Stimulated activated naive CD4-positive, alpha-beta T cell (primary cell): ENCODE data around the gene OTUB1.
A peak's percentile ranks its signal among the peaks of the same experiment; 100 is the strongest.

ENCODE experiments used
- DNase-seq, 6 experiments: peaks; one replicate each; lab custom pipeline; 2025; lab: John Stamatoyannopoulos, UW

OTUB1 gene

DNA sequence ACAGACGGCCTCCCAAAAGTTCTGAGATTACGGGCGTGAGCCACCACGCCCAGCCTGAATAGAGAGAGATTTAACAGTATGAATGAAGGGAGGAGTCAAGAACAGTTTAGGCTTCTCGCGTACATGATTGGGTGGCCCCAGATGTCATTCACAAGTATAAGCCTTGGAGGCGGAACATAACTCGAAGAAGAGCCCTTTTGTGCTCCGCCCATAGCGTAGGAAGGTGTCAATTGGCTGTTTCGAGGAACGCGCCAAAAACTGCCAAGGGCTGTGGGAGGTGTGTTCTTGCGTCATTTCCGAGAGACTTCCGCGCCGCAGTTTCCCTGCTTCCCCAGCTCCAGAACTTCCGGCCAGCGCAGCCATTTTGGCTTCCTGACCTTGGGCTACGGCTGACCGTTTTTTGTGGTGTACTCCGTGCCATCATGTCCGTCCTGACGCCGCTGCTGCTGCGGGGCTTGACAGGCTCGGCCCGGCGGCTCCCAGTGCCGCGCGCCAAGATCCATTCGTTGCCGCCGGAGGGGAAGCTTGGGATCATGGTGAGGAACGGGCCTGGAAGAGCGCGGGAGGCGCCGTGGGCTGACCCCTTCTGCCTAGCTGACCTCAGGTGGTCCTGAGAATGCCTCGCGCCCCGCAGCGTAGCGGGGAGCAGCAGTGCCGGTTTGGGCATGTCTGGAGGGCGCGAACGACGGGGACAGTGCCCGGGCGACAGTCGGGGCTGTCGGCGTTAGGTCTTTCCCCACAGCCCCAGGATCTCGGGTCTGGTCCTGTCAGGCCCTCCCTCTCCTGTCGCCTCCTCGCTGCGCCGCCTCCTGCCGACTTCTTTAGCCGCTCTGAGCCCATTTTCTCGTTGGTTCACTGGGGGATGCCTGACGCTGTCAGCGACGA is 11.7 kb upstream of the OTUB1 start, which contains the start of gene COX8A:
COX8A (plus strand) TSS at position 362 of the 885 bp plus-strand sequence; CDS start at position 423, 61 bp downstream.
- DNase-seq = peak; percentile 80 to 96 (median 93)

DNA sequence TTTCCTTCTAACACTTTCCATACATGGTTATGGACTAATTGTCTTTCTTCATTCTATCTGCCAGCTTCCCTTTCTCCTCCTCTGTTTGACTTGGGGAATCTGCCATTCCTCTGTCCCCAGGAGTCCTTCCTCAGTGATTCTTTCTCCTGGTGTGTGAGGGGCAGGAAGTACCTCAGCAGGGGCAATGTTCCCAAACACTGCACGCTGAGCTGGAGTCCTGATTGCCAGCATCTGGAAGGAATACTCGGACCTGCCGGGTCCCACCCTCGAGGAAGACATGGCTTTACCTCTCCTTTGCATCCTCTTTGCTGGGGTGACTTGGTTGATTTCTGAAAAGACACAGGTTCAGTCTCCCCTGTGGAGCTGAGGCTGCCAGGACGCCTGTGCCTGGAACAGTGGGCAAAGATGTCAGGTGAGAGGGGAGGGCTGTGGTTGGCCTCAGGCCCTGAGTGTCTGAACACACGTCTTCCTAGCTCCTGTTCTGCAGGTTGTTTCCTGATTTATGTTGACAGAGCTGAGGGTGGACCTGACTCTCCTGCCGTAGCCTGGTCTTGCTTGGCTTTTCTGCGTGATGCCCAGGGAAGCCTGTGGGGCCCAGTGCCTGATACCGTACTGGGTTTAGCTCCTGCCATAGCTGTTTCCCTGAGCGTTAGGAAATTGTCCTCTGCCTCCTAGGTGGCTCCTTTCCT is 7.5 kb upstream of the OTUB1 start:
- no peak for DNase-seq

DNA sequence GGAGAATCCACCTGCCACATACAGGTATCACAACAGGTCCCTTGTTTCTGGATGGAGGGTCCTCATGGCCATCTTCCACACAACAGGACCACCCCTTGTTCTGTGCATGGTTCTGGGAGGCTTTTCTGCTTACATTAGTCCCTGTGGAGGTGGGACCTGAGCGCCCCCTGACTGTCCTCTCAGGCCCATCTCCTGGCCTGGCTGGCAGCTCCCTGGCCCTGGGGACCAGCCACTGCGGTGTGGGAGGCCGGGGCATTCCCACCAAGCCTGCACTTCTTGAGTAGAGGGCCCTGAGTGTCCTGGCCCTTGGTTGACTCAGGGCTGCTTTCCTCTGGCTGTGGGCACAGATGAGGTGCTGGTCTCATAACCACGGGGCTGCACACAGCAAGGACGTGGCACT is 6.8 kb upstream of the OTUB1 start:
- no peak for DNase-seq

DNA sequence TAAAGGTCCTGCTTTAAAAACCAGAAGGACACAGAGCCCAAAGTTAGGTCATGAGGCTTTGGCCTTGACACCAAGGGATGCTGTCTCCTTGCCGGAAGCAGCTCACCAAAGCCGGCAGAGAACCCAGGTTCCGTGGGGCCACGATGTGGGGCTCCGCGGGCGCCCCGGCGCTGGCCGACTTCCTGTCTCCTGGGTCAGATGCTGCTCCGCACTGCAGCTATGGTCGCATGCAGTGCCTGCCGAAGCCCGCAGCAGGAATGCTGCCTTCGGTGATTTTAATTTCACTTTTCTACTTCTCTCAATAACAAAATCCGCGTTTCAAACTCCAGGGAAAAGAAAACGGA is 454 bp upstream of the OTUB1 start:
- peak; percentile 42 to 81 (median 60) for DNase-seq

DNA sequence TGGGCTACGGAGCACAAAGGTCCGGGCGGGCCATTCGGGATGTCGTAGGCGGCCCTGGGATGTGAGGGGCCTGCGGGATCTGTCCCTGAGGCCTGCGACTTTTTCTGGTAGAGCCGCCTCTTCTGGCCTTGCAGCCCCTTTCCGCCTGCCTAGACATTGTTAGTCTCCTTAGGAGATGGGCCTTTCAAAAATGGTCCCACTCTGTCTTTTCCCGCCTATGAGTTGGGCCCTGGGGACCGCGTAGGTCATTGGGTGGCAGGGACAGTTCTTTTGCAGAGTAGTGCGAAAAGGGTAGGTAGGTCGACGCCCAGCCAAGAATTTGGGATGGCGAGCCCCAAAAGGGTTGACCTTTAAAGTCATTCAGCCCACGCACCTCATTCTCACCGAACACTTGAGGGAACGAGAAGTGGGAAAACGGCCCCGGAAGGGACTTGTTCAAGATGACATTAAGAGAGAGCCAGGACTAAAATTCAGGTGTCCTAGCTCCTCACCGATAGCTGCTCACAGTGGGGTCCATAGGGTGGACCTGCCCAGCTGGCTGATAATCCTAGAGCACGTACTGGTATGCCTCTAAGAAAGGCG is 785 bp downstream of the OTUB1 start:
- DNase-seq = no peak

DNA sequence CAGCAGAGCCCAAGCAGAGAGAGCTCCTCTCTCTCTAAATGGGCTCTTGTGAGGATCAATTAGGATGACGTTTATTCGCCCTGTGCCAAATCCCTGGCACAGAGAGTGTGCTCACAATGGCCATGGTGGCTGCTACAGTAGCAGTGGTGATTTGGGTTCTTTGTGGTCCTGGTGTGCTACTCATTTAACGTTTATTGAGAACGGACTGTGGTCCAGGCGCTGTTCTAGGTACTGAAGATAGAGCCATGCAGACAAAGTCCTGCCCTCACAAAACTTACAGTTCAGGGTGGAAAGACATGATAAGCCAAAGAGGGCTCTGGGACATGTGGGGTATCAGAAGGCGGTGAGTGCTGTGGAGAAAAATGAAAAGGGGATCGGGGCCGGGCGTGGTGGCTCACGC is 5.3 kb downstream of the OTUB1 start:
- DNase-seq = no peak

DNA sequence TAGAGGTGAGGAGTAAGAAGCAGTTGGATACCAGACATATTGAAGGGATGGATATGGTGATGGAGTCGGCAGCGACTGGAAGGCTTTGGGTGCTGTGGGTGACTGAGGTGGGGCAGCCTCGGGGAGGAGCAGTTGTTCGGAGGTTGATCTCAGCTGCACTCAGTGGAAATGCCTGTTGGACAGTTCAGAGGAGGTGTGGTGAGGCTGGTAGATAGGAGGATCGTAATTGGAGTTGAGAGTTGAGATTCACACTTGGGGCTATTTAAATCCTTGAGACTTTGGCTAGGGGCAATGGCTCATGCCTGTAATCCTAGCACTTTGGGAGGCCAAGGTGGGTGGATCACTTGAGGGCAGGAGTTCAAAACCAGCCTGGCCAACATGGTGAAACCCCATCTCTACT is 6.9 kb downstream of the OTUB1 start:
- no peak for DNase-seq

DNA sequence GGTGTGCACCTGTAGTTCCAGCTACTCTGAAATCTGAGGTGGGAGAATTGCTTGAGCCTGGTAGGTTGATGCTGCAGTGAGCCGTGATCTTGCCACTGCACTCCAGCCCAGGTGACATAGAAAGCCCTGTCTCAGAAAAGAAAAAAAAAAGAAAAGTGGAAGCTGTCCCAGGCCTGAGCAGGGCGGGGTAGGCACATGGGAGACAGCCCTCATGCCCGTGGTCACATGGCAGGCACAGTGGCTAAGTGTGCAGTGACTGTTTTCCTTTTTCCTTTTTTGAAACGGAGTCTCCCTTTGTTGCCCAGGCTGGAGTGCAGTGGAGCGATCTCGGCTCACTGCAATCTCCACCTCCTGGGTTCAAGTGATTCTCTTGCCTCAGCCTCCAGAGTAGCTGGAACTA is 7.8 kb downstream of the OTUB1 start:
- no peak for DNase-seq

DNA sequence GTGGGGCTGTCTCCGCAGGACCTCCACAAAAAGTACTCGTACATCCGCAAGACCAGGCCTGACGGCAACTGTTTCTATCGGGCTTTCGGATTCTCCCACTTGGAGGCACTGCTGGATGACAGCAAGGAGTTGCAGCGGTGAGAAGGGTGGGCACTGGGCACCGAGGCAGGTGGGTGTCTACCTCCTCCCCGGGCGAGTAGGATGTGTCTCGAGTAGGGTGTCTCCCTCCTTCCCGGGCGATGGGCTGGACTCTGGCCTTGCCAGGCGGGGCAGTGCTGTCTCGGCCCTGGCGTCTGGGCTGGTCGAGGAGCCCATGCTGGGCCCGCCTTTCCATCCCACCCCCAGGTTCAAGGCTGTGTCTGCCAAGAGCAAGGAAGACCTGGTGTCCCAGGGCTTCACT is 10.3 kb downstream of the OTUB1 start:
- DNase-seq = no peak

DNA sequence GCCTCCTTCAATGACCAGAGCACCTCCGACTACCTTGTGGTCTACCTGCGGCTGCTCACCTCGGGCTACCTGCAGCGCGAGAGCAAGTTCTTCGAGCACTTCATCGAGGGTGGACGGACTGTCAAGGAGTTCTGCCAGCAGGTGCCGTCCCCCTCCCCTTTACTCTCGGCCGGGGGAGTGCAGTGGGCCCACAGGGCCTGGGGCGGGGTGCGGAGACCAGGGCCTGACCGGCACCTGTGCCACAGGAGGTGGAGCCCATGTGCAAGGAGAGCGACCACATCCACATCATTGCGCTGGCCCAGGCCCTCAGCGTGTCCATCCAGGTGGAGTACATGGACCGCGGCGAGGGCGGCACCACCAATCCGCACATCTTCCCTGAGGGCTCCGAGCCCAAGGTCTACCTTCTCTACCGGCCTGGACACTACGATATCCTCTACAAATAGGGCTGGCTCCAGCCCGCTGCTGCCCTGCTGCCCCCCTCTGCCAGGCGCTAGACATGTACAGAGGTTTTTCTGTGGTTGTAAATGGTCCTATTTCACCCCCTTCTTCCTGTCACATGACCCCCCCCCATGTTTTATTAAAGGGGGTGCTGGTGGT is 11.0 kb downstream of the OTUB1 start:
- DNase-seq = no peak

DNA sequence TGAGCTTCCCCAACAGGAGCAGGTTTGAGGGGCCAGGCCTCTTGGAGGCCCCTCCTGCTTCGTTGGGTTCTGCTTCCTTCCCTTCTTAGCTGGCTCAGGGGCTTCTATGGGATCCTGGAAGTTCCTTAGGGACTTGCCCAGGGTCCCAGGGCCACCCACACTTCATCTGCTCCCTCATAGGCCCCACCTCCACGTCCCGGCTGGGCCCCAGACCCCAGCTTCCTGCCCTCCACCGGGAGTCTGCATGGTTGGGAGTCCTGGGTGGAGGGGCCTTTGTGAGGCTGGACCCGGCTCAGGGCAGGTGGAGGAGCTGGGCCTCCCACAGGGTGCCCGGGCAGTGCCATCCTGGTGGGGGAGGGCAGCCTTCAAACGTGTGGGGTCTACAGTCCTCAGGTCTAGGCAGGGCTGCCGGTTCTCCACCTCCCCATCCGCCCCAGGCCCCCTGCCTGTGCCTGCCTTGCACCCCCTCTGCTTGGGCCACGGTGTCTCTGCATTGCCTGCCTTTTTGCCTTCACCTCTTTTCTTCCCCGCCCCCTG is 11.6 kb downstream of the OTUB1 start:
- no peak for DNase-seq

DNA sequence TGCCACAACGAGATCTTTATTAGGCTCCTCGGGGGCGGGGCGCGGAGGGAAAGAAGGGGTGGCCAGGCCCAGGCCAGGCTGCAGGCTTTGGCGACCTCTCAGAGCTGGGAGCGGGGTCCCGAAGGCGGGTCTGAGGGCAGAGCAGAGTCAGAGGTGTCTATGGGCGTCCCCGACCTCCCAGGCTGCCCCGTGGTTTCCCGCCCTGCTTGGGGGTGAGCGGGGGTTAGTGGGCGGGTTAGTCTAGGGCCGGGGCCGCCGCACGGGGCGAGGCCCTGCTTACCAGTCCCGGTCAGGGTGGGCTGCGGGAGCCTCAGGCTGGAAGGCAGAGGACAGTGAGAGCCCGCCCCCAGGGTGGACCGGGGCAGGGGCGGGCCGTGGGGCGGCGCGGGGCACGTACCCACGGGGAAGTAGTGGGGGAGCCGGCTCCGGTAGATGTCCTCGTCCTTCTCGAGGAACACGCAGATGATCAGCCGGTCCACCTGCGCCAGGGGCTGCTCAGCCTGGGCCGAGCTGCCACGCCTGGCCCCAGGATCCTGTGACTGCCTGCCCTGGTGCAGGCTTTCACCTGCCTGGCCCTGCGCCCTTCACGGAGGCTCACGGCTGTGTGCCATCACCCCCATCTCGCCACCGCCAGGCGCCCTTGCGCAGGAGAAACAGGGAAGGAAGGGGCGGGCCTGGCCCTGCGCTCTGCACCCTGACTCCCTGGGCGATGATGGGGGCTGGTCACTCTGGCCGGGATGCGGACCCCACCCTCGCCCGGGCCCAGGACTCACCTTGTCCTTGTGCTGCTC is 12.5 kb downstream of the OTUB1 start:
- no peak for DNase-seq

DNA sequence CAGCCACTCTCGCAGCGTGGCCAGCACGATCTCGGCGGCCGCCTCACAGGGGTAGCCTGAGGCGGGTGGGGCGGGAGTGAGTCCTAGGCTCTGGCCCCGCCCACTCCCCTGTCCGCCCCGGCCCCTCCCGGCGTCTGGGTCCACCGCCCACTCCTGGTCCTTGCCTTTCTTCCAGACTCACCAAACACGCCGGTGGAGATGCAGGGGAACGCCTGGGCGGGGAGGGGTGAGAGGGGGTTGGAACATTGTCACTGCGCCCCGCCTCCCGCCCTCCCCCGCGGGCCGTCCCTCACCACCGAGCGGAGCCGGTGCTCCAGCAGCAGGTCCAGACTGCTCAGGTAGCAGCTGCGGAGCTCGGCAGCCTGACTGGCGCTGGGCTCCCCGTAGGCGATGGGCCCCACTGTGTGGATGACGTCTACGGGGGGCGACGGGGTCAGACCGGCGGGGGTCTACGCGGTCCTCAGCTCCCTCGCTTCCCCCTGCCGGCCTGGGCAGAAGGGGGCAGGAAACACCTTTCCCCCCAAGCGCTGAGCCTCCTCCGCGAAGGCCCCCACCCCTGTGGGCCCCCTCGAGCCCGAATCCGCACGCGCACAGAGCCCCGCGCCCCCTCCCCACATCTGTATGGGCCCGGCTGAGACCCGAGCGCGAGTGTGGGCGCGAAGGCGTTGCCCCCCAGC is 13.2 kb downstream of the OTUB1 start:
- peak; percentile 16 to 57 (median 38) for DNase-seq

DNA sequence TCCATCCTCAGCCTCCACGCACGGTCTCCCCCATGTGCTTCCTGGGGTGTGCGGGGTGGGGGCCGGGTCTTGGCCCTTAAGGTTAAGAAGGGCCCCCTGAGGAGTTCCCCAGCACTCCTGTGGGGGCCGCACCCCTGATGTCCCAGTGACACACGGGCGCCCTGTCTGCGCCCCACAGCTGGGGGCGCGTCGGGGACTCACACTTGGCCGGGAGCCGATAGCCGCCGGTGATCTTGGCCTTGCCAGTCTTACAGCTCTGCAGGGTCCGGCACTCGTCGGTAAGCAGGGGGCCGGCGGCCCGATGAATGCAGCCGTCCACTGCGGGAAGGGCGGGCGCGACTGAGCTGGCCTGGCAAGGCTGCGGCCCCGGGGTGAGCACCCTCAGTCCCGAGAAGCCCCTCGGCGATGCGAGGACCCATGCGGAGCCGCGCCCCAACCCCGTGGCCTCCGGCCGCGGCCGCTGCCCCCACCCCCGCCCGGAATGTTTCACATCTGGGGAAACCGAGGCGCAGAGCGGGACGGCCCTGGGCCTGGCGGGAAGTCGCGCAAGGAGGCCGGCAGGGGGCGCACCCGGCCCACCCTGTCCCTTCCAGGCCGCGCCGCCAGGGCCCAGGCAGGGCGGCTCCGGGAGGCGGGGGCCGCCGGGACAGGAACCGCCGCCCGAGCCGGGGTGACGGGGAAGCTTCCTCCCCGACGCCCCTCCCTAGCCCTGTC is 13.9 kb downstream of the OTUB1 start:
- peak; percentile 45 to 75 (median 68) for DNase-seq

DNA sequence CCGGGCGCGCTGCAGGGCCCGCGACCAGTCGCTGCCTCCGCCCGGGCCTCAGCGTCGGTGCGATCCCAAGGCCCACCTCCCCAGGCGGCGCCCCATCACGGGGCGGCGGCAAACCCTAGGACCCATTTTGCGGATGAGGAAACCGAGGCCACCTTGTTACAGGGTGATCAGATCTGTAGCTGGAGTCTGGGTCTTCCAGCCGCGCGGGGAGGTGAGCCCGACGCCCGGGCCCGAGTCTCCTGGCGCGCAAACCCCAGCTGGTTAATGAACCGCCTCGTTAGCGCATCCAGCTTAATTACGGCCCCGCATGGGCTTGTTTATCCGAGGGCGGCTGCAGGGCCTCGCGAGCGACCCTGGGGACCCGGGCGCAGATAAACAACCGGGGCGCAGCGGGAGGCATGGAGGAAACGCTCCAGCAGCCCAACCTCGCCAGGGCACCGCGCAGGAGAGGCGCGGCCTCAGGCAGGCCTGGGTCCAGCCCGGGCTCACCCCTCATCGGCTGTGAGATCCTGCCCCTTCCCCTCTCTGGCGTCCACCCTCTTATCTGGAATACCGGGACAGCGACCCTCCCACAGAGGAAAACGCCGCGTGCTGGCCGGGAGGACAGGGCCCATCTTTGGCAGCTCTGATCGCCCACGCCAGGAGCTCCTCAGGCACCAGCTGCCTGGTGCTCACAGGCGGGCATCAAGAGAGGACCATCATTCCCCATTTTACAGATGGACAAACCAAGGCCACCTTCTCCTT is 14.7 kb downstream of the OTUB1 start:
- DNase-seq = no peak

DNA sequence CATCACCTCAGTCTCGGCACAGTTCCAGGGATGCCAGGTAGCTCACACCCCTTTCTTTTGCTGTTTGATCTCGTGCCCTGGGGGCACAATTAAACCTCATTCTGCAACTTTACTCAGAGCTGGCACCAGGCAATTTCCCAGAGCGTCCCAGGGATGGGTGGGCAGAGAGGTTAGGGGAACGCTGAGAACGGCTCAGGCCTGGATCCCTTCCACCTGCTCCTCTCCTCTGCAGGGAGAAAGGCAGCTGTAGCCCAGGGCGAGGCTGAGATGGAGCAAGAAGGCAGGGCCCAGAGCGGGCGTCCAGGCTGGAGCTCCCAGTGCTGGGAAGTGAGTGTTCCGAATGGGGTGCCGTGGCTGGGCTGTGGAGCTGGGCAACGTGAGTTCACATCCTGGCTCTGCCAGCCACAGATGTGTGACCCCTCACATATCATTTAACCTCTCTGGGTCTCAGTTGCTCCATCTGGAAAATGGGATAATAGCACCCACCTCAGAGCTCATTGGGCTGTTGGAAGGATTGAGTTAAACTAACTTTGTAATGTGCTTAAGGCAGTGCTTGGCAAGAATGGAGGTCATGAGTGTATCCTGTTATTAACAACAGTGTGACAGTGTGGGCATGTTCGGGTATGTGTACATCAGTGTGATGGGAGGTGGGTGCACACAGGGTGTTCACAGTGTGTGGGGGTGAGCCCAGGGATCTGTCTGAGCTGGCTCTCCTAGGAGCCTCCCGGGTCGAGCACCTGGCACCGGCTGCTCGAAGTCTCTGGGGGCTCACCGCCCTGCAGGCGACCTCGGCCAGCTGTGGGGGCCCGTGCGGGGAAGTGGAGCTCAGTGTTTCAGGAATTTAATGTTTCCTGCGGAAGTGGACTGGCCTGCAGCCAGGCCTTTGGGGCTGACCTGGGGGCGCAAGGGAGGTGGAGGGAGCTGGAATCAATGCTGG is 15.5 kb downstream of the OTUB1 start:
- no peak for DNase-seq

DNA sequence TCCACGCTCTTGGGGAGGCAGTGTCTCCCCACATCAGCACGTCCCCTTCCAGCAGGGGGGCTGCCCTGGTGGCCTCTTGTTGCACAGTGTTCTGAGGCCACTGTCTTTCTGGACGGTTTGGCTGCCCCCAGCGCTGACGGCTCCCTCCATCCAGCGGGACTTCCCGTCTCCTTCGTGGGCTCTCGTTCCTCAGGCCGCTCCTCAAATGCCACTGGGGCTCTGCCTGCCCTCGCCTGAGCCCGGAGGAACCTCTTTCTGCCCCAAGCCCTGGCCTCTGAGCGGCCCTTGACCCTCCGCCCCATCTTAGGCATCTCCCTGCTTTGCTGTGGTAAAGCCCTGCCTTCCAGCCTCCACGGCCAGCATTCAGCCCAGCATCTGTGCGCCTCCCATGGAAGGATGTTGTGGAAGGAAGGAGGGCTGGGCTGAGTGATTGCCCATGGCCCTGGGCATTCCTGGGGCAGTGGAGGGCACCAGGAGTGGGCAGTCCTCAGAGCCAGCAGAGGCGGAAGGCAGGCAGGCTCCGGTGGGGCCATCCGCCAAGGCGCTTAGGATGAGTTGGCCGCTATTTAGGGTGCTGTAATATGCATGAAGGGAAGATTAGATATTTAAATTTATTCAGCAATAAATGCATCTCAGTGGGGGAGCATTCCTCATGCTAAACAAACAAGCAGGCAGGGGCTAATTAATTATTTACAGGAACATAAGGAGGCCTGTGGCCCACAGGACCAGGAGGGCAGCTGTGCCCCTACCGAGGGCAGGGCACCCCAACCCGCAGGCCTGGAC is 17.8 kb downstream of the OTUB1 start:
- DNase-seq = no peak

DNA sequence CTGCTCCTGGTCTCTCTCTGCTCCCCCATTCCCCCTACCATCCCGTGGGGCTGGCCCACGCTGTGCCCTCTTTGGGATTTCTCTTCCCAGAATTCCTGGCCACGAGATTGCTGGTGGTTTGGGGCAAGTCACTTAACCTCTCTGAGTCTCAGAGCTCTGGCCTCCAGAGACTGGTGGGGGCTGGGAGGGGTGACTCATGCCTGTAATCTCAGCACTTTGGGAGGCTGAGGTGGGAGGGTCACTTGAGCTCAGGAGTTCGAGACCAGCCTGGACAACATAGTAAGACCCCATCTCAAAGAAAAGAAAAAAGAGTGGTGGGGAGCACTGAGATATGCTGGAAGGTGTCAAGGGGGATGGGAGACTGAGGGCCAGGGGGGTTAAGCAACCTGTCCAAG is 18.3 kb downstream of the OTUB1 start:
- DNase-seq = no peak
